Activated CD4-positive, alpha-beta T cell treated with anti-CD3 and anti-CD28 coated beads for 36 hours (primary cell): Measurements from ENCODE around the gene GRAMD1B. TPM values are rescaled to one million over a fixed set of nuclear protein-coding genes. Genes with fewer than 3 reads are reported as not detected.

ENCODE experiments used
- ATAC-seq: fragments of 200-7000 bp; cut with Tn5 transposase; one replicate; pipeline ENCODE4 v1.10.0; 2021; ENCODE audit warnings: mild to moderate bottlenecking, moderate library complexity
- CTCF ChIA-PET: fragments of 350-600 bp; sonication (Branson Sonifier 250); formaldehyde crosslinking; loops from one replicate; lab custom pipeline; 2021; ENCODE audit warnings: antibody characterized with exemption; lab: Charles Lee
- POLR2A ChIA-PET: fragments of 350-600 bp; sonication (Branson Sonifier 250); formaldehyde crosslinking; loops from one replicate; lab custom pipeline; 2021; ENCODE audit warnings: antibody characterized with exemption, inconsistent platforms; lab: Charles Lee
- DNase-seq: peaks from one replicate; pipeline ENCODE4 v3.0.0-alpha.2; 2020
- H3K27ac Mint-ChIP-seq: one replicate; pipeline ENCODE4 v1.8.0; 2021; ENCODE audit warnings: mixed read lengths
- H3K27me3 Mint-ChIP-seq: one replicate; pipeline ENCODE4 v1.8.0; 2021; ENCODE audit warnings: mixed read lengths
- H3K36me3 Mint-ChIP-seq: one replicate; pipeline ENCODE4 v1.8.0; 2021; ENCODE audit warnings: low read depth, mixed read lengths
- H3K4me1 Mint-ChIP-seq: one replicate; pipeline ENCODE4 v1.8.0; 2021; ENCODE audit warnings: mixed read lengths
- H3K4me3 Mint-ChIP-seq: one replicate; pipeline ENCODE4 v1.8.0; 2021; ENCODE audit warnings: mild to moderate bottlenecking, moderate library complexity, mixed read lengths
- H3K9me3 Mint-ChIP-seq: one replicate; pipeline ENCODE4 v1.8.0; 2021; ENCODE audit warnings: low read depth, mixed read lengths
- intact Hi-C, 2 experiments: fragments of 100-400 bp; cut with DNase I in 1 of 2; cut with micrococcal nuclease in 1 of 2; formaldehyde crosslinking; loops; one replicate each; pipeline versions ENCODE4 v1.14.2 to v1.15.1; 2022 to 2024; cut with DNase I, micrococcal nuclease
- total RNA-seq, 2 experiments: library from RNA; stranded (reverse); gene quantifications; one replicate each; pipeline ENCODE4 v1.2.3, GENCODE V29; 2021

GRAMD1B gene
- total RNA-seq, 2 experiments from 2014 or later = 38.6 to 45.7 TPM

DNA sequence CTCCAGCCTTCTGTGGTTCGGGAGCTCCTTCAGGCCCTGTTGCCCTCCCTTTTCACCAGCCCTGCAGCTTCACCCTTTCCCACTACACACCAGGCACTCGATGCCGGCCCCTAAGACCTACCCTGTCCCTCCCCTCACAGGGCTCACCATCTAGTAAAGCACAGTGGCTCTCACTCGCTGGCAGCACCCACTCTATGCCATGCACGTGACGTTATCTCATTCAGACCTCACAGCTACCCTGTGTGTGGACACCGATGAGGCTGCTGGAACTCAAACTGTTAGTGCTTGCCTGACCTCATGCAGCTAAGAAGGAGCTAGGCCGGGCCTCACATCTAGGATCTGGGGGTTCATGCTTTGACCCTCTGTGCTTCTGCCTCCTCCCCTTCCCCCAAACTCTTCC is 178.9 kb downstream of the GRAMD1B start:
- H3K36me3 Mint-ChIP-seq = peaks cover 29% of the 10 kb centered on the region
- H3K9me3 Mint-ChIP-seq = no peaks in the 10 kb centered on the region

DNA sequence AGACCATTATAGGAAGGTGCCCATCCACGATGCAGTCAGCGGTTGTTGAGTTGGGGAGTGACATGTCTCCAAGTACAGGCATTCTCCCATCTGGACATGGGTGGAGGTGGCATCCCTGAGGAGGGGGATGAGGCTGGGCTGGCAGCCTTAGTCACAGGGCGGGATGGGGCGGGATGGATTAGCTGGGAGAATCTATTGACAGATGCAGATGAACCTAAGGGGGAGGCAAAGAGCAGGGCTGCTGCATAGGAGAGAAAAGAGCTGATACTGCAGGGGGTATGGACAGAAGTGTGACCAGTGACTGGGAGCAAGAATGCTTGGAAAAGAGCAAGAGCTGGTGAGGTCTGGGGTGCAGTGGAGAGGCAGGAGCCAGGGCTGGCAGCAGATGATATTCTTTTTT is 181.6 kb downstream of the GRAMD1B start:
- intact Hi-C loops = no loop called here
- H3K27ac Mint-ChIP-seq = no peak overlapping the region
- ATAC-seq (no peak), DNase-seq (no peak)
- H3K4me3 Mint-ChIP-seq = no peak overlapping the region
- CTCF ChIA-PET = interaction anchor here (0.9 kb wide), 1 partner anchor 33 kb away, joined by 3 read pairs; no protein-coding TSS in a partner anchor
- H3K9me3 Mint-ChIP-seq = no peaks in the 10 kb centered on the region
- H3K27me3 Mint-ChIP-seq = no peaks in the 10 kb centered on the region
- peaks cover 51% of the 10 kb centered on the region for H3K36me3 Mint-ChIP-seq
- no peaks in the 10 kb centered on the region for H3K4me1 Mint-ChIP-seq
- POLR2A ChIA-PET = no interaction called here

More for the DNA sequence above, 178.9 kb downstream of the GRAMD1B start:
- ChIA-PET CTCF (interaction anchor here (1.2 kb wide), 1 partner anchor 29 kb away, joined by 3 read pairs; no protein-coding TSS in a partner anchor), POLR2A (no interaction called here)
- DNase-seq (no peak), ATAC-seq (no peak)
- Mint-ChIP-seq H3K4me3 (no peak overlapping the region), H3K27ac (no peak overlapping the region), H3K4me1 (no peaks in the 10 kb centered on the region), H3K27me3 (no peaks in the 10 kb centered on the region)
- intact Hi-C loops = no loop called here

DNA sequence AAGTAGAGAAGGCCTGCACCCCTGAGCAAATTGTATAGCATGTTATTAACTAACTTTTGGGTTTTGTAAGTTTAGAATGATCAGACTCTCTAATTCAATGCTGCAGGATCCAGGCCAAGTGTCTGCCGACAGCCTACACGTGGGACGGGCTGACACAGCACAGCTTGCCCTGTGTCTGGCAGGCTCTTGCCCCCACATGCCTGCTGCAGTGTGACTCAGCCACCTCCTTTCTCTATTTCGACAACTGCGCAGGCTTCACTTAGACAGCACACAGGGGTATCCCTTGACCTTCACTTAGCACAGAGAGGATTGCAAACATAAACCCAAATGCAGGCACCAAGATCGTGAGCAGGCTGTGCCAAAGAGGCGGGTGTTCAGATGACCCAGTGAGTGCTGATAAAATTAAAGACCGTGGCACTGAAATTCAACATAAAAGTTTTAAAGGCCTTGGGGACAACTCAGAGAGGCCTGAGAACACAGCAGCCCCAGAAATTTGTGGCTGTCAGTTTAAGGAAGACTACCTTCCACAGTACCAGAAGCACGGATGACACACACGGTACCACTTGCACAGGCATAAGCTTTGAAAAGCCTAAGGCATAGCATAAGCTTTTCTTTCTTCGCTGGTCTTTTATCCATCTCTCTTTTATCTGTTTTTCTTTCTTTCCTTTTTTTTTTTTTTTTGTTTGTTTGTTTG is 186.6 kb downstream of the GRAMD1B start:
- Mint-ChIP-seq H3K27me3 (no peaks in the 10 kb centered on the region), H3K9me3 (no peaks in the 10 kb centered on the region), H3K27ac (no peak overlapping the region), H3K36me3 (peaks cover 64% of the 10 kb centered on the region), H3K4me1 (no peaks in the 10 kb centered on the region), H3K4me3 (no peak overlapping the region)
- intact Hi-C loops = no loop called here
- ATAC-seq (no peak), DNase-seq (no peak)
- POLR2A ChIA-PET = no interaction called here
- CTCF ChIA-PET = no interaction called here

DNA sequence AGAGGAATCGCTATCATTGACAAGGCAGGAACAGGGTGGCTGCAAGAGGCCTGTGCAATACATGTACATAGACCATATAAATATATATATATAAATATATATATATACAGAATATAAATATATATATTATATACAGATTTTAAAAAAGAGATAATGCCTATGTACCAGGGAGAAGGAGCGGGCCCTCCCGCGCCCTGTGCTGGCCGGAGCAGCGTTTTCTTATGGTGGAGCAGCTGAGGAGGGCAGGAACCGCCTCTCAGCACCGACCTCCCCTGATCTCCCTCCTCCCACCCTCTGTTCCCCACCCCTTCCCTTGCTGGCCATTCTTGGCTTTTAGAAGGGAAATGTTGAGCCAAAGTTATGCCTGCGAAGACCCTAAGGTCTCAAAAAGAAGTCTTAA is 192.5 kb downstream of the GRAMD1B start:
- Mint-ChIP-seq H3K9me3 (no peaks in the 10 kb centered on the region), H3K4me1 (no peaks in the 10 kb centered on the region), H3K27ac (no peak overlapping the region), H3K36me3 (peaks cover 32% of the 10 kb centered on the region), H3K4me3 (no peak overlapping the region), H3K27me3 (no peaks in the 10 kb centered on the region)
- CTCF ChIA-PET = interaction anchor here (0.7 kb wide), 1 partner anchor 1689 kb away, joined by 5 read pairs; no protein-coding TSS in a partner anchor
- no peak for ATAC-seq
- intact Hi-C loops = no loop called here
- POLR2A ChIA-PET = no interaction called here
- no peak for DNase-seq

DNA sequence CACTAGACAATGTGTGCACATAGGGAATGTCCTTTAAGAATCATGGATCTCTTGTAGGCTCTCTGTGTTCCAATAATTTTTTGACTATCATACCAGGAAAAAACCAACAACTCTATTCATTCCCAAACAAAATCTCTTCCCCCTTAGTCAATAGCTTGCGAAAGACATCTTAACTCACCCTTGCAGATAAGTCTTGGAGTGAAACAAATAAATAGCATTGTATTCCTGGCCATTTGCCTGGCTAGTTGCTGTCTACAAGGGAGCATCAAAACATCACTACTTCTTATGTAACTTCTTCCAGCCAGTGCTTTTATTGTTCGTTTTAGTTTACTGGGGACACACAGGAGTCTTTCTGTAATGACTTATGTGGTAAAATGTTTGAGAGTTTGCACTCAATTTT is 194.9 kb downstream of the GRAMD1B start:
- H3K9me3 Mint-ChIP-seq = no peaks in the 10 kb centered on the region
- intact Hi-C loops = no loop called here
- ChIA-PET POLR2A (no interaction called here), CTCF (interaction anchor here (0.5 kb wide), 1 partner anchor 17 kb away, joined by 3 read pairs; no protein-coding TSS in a partner anchor)
- H3K4me1 Mint-ChIP-seq = no peaks in the 10 kb centered on the region
- no peak for DNase-seq
- H3K4me3 Mint-ChIP-seq = no peak overlapping the region
- peaks cover 11% of the 10 kb centered on the region for H3K36me3 Mint-ChIP-seq
- H3K27me3 Mint-ChIP-seq = no peaks in the 10 kb centered on the region
- no peak for ATAC-seq
- H3K27ac Mint-ChIP-seq = no peak overlapping the region

DNA sequence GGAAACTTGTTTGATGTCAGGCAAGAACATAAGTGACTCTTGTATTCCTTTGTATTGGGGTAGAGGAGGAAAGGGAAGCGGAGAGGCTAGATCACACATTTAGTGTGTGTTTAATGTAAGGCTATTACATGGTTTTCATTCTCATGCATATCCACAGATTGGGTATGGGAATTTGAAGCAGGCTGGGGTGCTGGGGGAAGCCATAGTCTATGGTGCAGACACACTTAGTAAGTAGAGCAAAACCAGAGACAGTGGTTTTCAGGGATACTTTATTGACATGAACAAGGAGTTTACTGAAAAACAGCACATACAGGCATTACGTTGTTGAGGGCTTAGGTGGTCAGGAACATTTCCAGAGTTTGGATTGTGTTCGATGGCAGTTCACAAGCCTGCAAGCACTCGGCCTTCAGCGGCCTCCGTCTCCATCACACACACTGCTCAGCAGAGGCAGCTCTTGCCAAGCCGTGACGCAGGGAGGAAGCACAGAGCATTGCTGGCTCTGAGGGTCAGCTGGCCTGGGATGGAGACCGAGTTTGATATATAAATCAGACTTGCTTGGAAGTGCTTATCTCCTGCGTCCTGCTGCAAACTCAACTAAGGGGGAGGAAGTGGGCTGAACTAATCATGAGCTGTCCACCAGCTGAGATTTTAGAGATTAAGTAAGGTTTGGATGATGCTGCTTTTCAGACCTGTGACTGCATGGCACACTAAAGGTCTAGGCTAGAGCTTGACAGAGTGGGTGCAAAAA is 199.0 kb downstream of the GRAMD1B start:
- intact Hi-C loops = no loop called here
- no peak for DNase-seq
- no peaks in the 10 kb centered on the region for H3K36me3 Mint-ChIP-seq
- no peak overlapping the region for H3K4me3 Mint-ChIP-seq
- ChIA-PET CTCF (interaction anchor here (0.7 to 1.0 kb wide), 4 partner anchors 9 to 82 kb away, joined by 3 read pairs; no protein-coding TSS in a partner anchor), POLR2A (no interaction called here)
- peak; percentile 55 for ATAC-seq
- H3K4me1 Mint-ChIP-seq = no peaks in the 10 kb centered on the region
- H3K27ac Mint-ChIP-seq = no peak overlapping the region
- no peaks in the 10 kb centered on the region for H3K9me3 Mint-ChIP-seq
- peaks cover 4% of the 10 kb centered on the region for H3K27me3 Mint-ChIP-seq

DNA sequence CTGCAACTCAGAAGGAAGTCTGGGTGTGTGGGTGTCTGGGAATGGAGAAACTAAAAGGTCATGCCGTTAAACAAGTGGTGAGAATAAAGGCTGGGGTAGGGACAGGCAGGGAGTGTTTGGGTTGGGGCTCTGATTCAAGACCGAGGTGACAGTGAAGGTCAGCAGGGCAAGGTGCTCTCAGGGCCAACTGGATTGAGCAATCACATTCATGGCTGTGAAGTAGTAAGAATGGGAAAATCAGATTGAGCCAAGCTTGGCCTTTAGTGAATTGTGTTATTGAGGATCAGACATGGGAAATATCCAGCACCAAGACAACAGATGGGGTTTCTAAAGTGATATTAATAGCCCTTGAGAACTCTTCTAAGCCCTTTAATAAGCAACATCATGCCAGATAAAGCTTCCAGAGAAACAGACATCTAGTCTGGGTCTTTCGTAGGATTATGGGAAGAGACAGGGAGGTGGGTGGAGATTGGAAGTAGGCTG is 200.1 kb downstream of the GRAMD1B start:
- intact Hi-C loops = no loop called here
- Mint-ChIP-seq H3K27me3 (peaks cover 7% of the 10 kb centered on the region), H3K4me3 (no peak overlapping the region), H3K4me1 (no peaks in the 10 kb centered on the region), H3K36me3 (no peaks in the 10 kb centered on the region), H3K9me3 (no peaks in the 10 kb centered on the region), H3K27ac (no peak overlapping the region)
- ChIA-PET POLR2A (no interaction called here), CTCF (interaction anchor here (0.9 to 1.5 kb wide), 2 partner anchors 10 to 82 kb away, joined by 5 to 7 read pairs; no protein-coding TSS in a partner anchor)
- no peak for DNase-seq
- no peak for ATAC-seq

DNA sequence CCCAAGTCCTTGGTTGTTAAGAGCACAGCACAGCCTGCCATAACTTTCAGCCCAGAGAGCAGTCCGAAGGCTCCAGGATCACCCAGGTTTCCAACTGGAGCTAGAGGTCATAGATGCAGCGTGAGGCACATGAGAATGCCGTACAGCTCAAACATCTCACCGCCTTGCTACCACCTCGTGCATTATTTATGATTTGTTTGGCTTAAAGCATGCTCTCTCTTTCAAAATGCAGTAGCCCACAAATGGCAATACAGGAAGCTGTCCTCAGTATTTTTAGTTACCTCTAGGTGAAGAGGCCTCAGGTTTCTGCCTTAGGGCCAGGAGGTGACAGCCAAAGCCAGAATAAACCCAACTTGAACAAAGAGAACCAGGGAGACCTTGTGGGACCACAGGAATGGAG is 210.0 kb downstream of the GRAMD1B start:
- no peaks in the 10 kb centered on the region for H3K36me3 Mint-ChIP-seq
- H3K27me3 Mint-ChIP-seq = peaks cover 4% of the 10 kb centered on the region
- CTCF ChIA-PET = interaction anchor here (1.0 to 7.3 kb wide), 7 partner anchors 9 to 125 kb away, joined by 3 to 126 read pairs (median 6); no protein-coding TSS in a partner anchor
- no peaks in the 10 kb centered on the region for H3K9me3 Mint-ChIP-seq
- H3K27ac Mint-ChIP-seq = no peak overlapping the region
- H3K4me3 Mint-ChIP-seq = no peak overlapping the region
- intact Hi-C loops = no loop called here
- H3K4me1 Mint-ChIP-seq = peaks cover 2% of the 10 kb centered on the region
- no peak for DNase-seq
- POLR2A ChIA-PET = no interaction called here
- ATAC-seq = no peak

DNA sequence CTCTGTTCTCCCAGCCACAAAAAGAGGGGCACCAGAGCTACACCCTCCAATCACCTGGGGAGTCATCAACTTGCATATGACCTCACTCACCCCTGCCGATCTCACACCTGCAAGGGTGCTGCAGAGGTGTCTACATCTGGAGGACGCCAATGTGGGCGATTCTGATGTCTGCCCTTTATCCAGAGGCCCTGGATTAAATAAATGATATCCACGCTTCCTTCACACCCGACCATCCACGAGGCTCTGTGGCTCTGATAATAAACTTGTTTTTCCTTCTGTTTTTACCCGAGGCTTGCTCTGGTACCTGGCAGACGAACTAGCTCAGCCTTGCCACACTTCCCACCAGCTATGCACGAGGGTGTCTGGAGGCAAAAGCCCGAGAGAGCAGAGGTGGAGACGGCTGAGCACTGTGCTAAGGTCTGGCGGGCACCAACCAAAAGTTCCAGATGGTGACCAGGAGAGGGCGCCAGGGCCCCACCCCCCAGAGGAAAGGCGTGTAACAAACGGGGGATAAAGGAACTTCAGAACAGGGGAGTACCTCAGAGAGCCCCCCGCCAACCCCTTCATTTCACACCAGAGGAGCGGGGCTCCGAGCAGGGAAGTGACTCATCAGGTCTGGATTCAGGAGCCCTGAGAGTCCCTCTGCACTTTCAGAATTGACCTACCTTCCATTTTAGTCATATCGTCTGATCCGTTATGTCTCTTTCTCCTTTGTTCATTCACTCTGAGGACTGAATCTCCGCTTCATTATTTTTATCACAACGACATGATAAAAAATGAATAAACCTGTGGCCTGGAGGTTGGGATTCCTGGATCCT is 210.8 kb downstream of the GRAMD1B start:
- H3K4me1 Mint-ChIP-seq = peaks cover 2% of the 10 kb centered on the region
- CTCF ChIA-PET = interaction anchor here (0.6 to 7.3 kb wide), 14 partner anchors 10 to 1870 kb away, joined by 3 to 126 read pairs (median 3); partner anchors contain the start of gene SCN3B

DNA sequence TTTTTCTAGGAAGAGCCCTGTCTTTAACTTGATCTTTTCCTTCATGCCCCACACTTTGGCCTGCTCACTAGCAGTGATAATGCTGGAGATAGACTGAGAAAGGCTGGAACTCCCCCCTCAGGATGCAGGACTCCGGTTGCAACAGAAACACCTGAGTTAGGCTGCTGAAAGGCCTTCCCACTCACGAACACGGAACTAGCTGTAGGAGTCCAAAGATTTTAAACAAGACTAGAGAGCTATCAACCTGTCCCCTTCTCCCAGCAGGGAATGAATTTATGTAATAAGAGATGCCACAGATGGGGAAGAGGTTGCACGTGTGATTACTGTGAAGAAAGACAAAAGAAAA is 211.4 kb downstream of the GRAMD1B start:
- no peak for DNase-seq
- H3K4me3 Mint-ChIP-seq = no peak overlapping the region
- no peak for ATAC-seq
- CTCF ChIA-PET = interaction anchor here (0.7 to 7.3 kb wide), 10 partner anchors 13 to 1871 kb away, joined by 3 to 126 read pairs (median 3); partner anchors contain the start of gene SCN3B
- H3K27ac Mint-ChIP-seq = no peak overlapping the region
- intact Hi-C loops = loop anchor here (1.0 kb wide), 2 partner anchors 66 to 70 kb away; no protein-coding TSS in a partner anchor
- POLR2A ChIA-PET = no interaction called here
- no peaks in the 10 kb centered on the region for H3K9me3 Mint-ChIP-seq
- peaks cover 2% of the 10 kb centered on the region for H3K4me1 Mint-ChIP-seq
- H3K27me3 Mint-ChIP-seq = peaks cover 12% of the 10 kb centered on the region
- H3K36me3 Mint-ChIP-seq = no peaks in the 10 kb centered on the region

More for the DNA sequence above, 210.8 kb downstream of the GRAMD1B start:
- H3K9me3 Mint-ChIP-seq = no peaks in the 10 kb centered on the region
- H3K27ac Mint-ChIP-seq = no peak overlapping the region
- ATAC-seq (peak; percentile 91), DNase-seq (peak; percentile 77)
- intact Hi-C loops = loop anchor here (1.0 kb wide), 2 partner anchors 66 to 70 kb away; no protein-coding TSS in a partner anchor
- H3K27me3 Mint-ChIP-seq = peaks cover 7% of the 10 kb centered on the region
- no peak overlapping the region for H3K4me3 Mint-ChIP-seq
- POLR2A ChIA-PET = no interaction called here
- H3K36me3 Mint-ChIP-seq = no peaks in the 10 kb centered on the region

DNA sequence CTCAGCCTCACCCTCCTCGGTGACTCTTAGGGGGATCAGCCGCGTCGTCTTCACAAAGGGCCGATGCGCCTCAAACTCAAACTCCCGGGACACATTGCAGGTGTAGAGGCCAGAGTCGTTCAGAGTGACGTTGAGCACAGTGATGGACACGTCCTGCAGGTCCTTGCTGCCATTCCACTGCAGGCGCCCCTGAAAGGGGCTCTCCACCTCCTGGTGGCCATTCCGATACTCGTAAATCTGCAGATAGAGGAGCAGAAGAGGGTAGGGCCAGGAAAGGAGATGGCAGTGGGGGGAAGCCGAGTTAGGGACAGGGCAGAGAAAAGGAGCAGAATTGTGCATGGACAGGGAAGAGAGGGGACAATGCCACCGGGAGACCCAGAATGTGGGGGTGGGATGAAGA is 212.4 kb downstream of the GRAMD1B start:
- DNase-seq (no peak), ATAC-seq (no peak)
- peaks cover 15% of the 10 kb centered on the region for H3K27me3 Mint-ChIP-seq
- intact Hi-C loops = no loop called here
- ChIA-PET CTCF (interaction anchor here (0.8 to 7.3 kb wide), 3 partner anchors 66 to 426 kb away, joined by 3 to 126 read pairs (median 3); no protein-coding TSS in a partner anchor), POLR2A (no interaction called here)
- H3K9me3 Mint-ChIP-seq = no peaks in the 10 kb centered on the region
- H3K36me3 Mint-ChIP-seq = no peaks in the 10 kb centered on the region
- H3K4me3 Mint-ChIP-seq = no peak overlapping the region
- no peak overlapping the region for H3K27ac Mint-ChIP-seq
- peaks cover 2% of the 10 kb centered on the region for H3K4me1 Mint-ChIP-seq
